Gastrocnemius medialis (tissue), 4 donors: ENCODE results near the gene PARD3.

Experiments used
- POLR2A ChIP-seq, 2 donors: fragments of 450-650 bp; IDR thresholded peaks; one replicate each; pipeline ENCODE4 v1.6.1; 2017; ENCODE audit warnings: antibody characterized with exemption in 2 of 2, mild to moderate bottlenecking in 2 of 2, moderate library complexity in 2 of 2
- TF ChIP-seq, protein P1 (sequence below), 5 experiments: fragments of 450-650 bp in 3 of 5; fragments of 200-600 bp in 2 of 5; sonication (generic) in 2 of 5; IDR thresholded peaks in 4 of 5; conservative IDR thresholded peaks in 1 of 5; 1 replicate in 4 of 5; 2 replicates in 1 of 5; pipeline ENCODE4 v1.5.1; 2016 to 2019; ENCODE audit warnings: antibody characterized with exemption in 5 of 5, mild to moderate bottlenecking in 3 of 5, moderate library complexity in 3 of 5

DNA sequence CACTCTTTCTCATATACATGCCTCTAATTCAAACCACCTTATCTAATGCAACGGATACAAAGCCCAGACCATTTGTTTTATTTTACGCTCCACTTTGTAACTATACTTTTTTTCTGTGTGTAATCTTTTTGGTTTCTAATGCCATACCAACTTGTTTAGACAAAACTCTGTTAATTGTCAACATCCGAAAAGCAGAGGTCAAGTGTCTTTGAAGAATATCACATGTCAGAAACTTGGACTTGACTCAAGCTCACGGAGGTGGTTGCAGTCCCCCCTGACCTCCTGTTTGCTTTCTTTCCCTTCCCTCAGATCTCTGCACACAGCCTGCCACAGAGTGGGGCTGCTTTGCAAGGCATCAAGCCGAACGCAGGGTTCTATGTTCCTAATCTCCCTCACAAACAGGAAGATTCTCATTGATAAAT lies 698.9 kb downstream of the PARD3 start:
- TF ChIP-seq, protein P1, sequence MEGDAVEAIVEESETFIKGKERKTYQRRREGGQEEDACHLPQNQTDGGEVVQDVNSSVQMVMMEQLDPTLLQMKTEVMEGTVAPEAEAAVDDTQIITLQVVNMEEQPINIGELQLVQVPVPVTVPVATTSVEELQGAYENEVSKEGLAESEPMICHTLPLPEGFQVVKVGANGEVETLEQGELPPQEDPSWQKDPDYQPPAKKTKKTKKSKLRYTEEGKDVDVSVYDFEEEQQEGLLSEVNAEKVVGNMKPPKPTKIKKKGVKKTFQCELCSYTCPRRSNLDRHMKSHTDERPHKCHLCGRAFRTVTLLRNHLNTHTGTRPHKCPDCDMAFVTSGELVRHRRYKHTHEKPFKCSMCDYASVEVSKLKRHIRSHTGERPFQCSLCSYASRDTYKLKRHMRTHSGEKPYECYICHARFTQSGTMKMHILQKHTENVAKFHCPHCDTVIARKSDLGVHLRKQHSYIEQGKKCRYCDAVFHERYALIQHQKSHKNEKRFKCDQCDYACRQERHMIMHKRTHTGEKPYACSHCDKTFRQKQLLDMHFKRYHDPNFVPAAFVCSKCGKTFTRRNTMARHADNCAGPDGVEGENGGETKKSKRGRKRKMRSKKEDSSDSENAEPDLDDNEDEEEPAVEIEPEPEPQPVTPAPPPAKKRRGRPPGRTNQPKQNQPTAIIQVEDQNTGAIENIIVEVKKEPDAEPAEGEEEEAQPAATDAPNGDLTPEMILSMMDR (IDR thresholded peaks at IDR 0.05 in 4 of 5, conservative IDR thresholded peaks at IDR 0.05 in 1 of 5): no peak
- no peak for TF ChIP-seq POLR2A (IDR thresholded peaks at IDR 0.05)
